Measurements from ENCODE around the gene DUS1L. TPM values are rescaled to one million over a fixed set of nuclear protein-coding genes. Genes with fewer than 3 reads are reported as not detected.

Gene DUS1L
- polyA plus RNA-seq, 1 donor (not counting 4 experiments of a cell fraction or from before 2014, with no cell fraction given): 49.1 TPM

DNA sequence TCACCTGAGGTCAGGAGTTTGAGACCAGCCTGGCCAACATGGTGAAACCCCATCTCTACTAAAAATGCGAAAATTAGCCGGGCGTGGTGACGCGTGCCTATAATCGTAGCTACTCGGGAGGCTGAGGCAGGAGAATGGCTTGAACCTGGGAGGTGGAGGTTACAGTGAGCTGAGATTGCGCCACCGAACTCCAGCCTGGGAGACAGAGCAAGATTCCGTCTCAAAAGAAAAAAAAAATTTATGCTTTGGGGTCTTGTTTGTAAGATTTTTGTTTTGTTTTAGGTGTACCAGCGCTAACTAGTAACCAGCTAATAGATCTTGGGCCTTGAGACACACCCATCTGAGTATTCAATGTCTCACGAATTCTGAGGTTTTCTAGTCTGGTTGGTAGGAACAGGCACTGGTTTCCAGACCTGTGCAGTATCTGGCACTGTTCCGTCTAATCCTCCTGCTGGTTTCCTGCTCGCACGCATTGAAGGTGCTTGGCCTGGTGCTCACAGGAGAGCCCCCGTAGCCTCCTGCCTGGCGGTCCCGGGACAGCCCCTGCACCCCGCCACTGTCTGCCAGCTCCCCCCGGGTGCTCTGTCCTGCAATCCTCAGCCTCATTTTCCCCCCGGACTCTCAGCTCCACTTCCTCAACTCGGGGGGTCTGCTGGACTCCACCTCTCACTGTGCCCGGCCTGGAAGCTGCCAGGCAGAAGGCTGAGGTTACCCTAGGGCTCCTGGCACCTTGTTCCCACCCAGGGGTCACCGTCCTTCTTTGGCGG is 10.6 kb upstream of the DUS1L start:
- Histone ChIP-seq H3K9ac (ENCODE audit: control insufficient read depth, extremely low read depth, insufficient read depth, low read length) (no peak overlapping the region), H3K27ac (ENCODE audit: control insufficient read depth, insufficient read depth, low read length) (no peak overlapping the region), H3K4me2 (ENCODE audit: control insufficient read depth, extremely low read depth, insufficient read depth, low read depth, low read length) (no peak overlapping the region), H2AFZ (ENCODE audit: control insufficient read depth, low read length) (no peak overlapping the region), H3K4me1 (ENCODE audit: control insufficient read depth, extremely low read depth, insufficient read depth, low read length) (no peaks in the 10 kb centered on the region), H3K27me3 (ENCODE audit: control insufficient read depth, extremely low read depth, insufficient read depth, low read length) (no peaks in the 10 kb centered on the region), H3K36me3 (ENCODE audit: control insufficient read depth in 2 of 2, extremely low read depth in 1 of 2, insufficient read depth in 2 of 2, low read length in 2 of 2) (peaks cover 21 to 25% of the 10 kb centered on the region in 2 experiments), H3K9me3 (ENCODE audit: control insufficient read depth, low read depth, low read length) (no peaks in the 10 kb centered on the region), H4K20me1 (ENCODE audit: control insufficient read depth, extremely low read depth, insufficient read depth, low read length) (peaks cover 7% of the 10 kb centered on the region), H3K9me1 (ENCODE audit: control insufficient read depth, extremely low read depth, insufficient read depth, low read length) (no peaks in the 10 kb centered on the region), H3K4me3 (ENCODE audit: control insufficient read depth in 2 of 3, extremely low read depth in 1 of 3, insufficient read depth in 2 of 3, low read depth in 1 of 3, low read length in 3 of 3) (no peak overlapping the region), H3K79me2 (ENCODE audit: control insufficient read depth, insufficient read depth, low read length) (no peaks in the 10 kb centered on the region)
- FAIRE-seq (no peak), DNase-seq (ENCODE audit: low read depth, low spot score) (no peak)
- dilution Hi-C loops (cut with MboI; ENCODE audit: extremely low pct_ligation_motif_present, low sequenced_read_pairs): no loop called here
- TF ChIP-seq, protein P1, sequence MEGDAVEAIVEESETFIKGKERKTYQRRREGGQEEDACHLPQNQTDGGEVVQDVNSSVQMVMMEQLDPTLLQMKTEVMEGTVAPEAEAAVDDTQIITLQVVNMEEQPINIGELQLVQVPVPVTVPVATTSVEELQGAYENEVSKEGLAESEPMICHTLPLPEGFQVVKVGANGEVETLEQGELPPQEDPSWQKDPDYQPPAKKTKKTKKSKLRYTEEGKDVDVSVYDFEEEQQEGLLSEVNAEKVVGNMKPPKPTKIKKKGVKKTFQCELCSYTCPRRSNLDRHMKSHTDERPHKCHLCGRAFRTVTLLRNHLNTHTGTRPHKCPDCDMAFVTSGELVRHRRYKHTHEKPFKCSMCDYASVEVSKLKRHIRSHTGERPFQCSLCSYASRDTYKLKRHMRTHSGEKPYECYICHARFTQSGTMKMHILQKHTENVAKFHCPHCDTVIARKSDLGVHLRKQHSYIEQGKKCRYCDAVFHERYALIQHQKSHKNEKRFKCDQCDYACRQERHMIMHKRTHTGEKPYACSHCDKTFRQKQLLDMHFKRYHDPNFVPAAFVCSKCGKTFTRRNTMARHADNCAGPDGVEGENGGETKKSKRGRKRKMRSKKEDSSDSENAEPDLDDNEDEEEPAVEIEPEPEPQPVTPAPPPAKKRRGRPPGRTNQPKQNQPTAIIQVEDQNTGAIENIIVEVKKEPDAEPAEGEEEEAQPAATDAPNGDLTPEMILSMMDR (optimal IDR thresholded peaks at IDR 0.05 in 1 of 3, IDR thresholded peaks at IDR 0.05 in 1 of 3, conservative IDR thresholded peaks at IDR 0.05 in 1 of 3; ENCODE audit: extremely low read depth in 1 of 3, insufficient read depth in 2 of 3, low read length in 3 of 3): no peak
- TF ChIP-seq EZH2 (IDR thresholded peaks at IDR 0.05; ENCODE audit: low read length): no peak

GRCh38 chr17:82073446-82073845 is 7.8 kb upstream of the DUS1L start:
- no peaks in the 10 kb centered on the region for H3K4me1 ChIP-seq (ENCODE audit: control insufficient read depth, extremely low read depth, insufficient read depth, low read length)
- H3K4me3 ChIP-seq (ENCODE audit: control insufficient read depth in 2 of 3, extremely low read depth in 1 of 3, insufficient read depth in 2 of 3, low read depth in 1 of 3, low read length in 3 of 3): no peak overlapping the region
- DNase-seq (ENCODE audit: low read depth, low spot score): no peak
- no peaks in the 10 kb centered on the region for H3K9me1 ChIP-seq (ENCODE audit: control insufficient read depth, extremely low read depth, insufficient read depth, low read length)
- H4K20me1 ChIP-seq (ENCODE audit: control insufficient read depth, extremely low read depth, insufficient read depth, low read length): no peaks in the 10 kb centered on the region
- H3K79me2 ChIP-seq (ENCODE audit: control insufficient read depth, insufficient read depth, low read length): no peaks in the 10 kb centered on the region
- no peak overlapping the region for H3K27ac ChIP-seq (ENCODE audit: control insufficient read depth, insufficient read depth, low read length)
- H3K9me3 ChIP-seq (ENCODE audit: control insufficient read depth, low read depth, low read length): no peaks in the 10 kb centered on the region
- H3K36me3 ChIP-seq (ENCODE audit: control insufficient read depth in 2 of 2, extremely low read depth in 1 of 2, insufficient read depth in 2 of 2, low read length in 2 of 2): peaks cover 6 to 7% of the 10 kb centered on the region in 2 experiments
- TF ChIP-seq EZH2 (IDR thresholded peaks at IDR 0.05; ENCODE audit: low read length): no peak
- TF ChIP-seq, protein P1 (optimal IDR thresholded peaks at IDR 0.05 in 1 of 3, IDR thresholded peaks at IDR 0.05 in 1 of 3, conservative IDR thresholded peaks at IDR 0.05 in 1 of 3; ENCODE audit: extremely low read depth in 1 of 3, insufficient read depth in 2 of 3, low read length in 3 of 3): no peak
- no peak for FAIRE-seq
- dilution Hi-C loops (cut with MboI; ENCODE audit: extremely low pct_ligation_motif_present, low sequenced_read_pairs): no loop called here
- no peak overlapping the region for H3K9ac ChIP-seq (ENCODE audit: control insufficient read depth, extremely low read depth, insufficient read depth, low read length)
- no peak overlapping the region for H3K4me2 ChIP-seq (ENCODE audit: control insufficient read depth, extremely low read depth, insufficient read depth, low read depth, low read length)
- H2AFZ ChIP-seq (ENCODE audit: control insufficient read depth, low read length): no peak overlapping the region
- no peaks in the 10 kb centered on the region for H3K27me3 ChIP-seq (ENCODE audit: control insufficient read depth, extremely low read depth, insufficient read depth, low read length)

Data from keratinocyte (primary cell).